Measurements from ENCODE around the gene ULK1. TPM values are rescaled to one million over a fixed set of nuclear protein-coding genes. Genes with fewer than 3 reads are reported as not detected.

Gene ULK1
- total RNA-seq, 1 donor from 2014 or later = 57.4 TPM

GRCh38 chr12:131862994-131863710 is 31.3 kb upstream of the ULK1 start:
- no peaks in the 10 kb centered on the region for H3K36me3 ChIP-seq
- no peak overlapping the region for H3K4me3 ChIP-seq
- intact Hi-C loops (cut with micrococcal nuclease) = no loop called here
- no peak for TF ChIP-seq CTCF (IDR thresholded peaks at IDR 0.05; ENCODE audit: borderline replicate concordance)
- peaks cover 8% of the 10 kb centered on the region for H3K4me1 ChIP-seq
- no peak overlapping the region for H3K27ac ChIP-seq (replicated peaks)
- peaks cover 31% of the 10 kb centered on the region for H3K27me3 ChIP-seq (ENCODE audit: low read depth)
- no peak for DNase-seq
- no peaks in the 10 kb centered on the region for H3K9me3 ChIP-seq (replicated peaks)

GRCh38 chr12:131863711-131864396 is 30.6 kb upstream of the ULK1 start:
- no peaks in the 10 kb centered on the region for H3K9me3 ChIP-seq (replicated peaks)
- peaks cover 8% of the 10 kb centered on the region for H3K4me1 ChIP-seq
- intact Hi-C loops (cut with micrococcal nuclease) = no loop called here
- TF ChIP-seq CTCF (IDR thresholded peaks at IDR 0.05; ENCODE audit: borderline replicate concordance) = no peak
- H3K36me3 ChIP-seq = no peaks in the 10 kb centered on the region
- H3K4me3 ChIP-seq = no peak overlapping the region
- no peak for DNase-seq
- H3K27ac ChIP-seq (replicated peaks) = no peak overlapping the region
- H3K27me3 ChIP-seq (ENCODE audit: low read depth) = peaks cover 31% of the 10 kb centered on the region

DNA sequence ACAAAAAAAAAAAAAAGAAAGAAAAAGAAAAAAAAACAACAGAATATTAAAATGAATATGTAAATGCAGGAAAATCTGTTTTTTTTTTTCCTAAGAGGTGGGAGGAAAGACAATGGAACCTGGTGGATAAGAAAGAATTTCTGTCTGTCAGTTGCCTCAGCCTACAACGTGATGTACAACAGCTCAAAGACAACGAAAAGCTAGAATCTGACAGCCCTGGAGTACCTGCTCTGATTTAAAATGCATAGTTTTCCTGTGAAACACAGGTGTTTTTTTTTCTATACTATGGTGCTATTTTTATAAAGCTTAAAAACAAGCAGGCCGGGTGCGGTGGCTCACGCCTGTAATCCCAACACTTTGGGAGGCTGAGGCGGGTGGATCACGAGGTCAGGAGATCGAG is 30.0 kb upstream of the ULK1 start:
- TF ChIP-seq CTCF (IDR thresholded peaks at IDR 0.05; ENCODE audit: borderline replicate concordance) = no peak

GRCh38 chr12:131865180-131865875 is 29.1 kb upstream of the ULK1 start:
- DNase-seq = no peak
- Histone ChIP-seq H3K27me3 (ENCODE audit: low read depth) (peaks cover 31% of the 10 kb centered on the region), H3K4me1 (peaks cover 6% of the 10 kb centered on the region), H3K36me3 (no peaks in the 10 kb centered on the region), H3K9me3 (replicated peaks) (no peaks in the 10 kb centered on the region), H3K4me3 (no peak overlapping the region), H3K27ac (replicated peaks) (no peak overlapping the region)
- intact Hi-C loops (cut with micrococcal nuclease) = no loop called here
- TF ChIP-seq CTCF (IDR thresholded peaks at IDR 0.05; ENCODE audit: borderline replicate concordance) = no peak

More for the DNA sequence above, 30.0 kb upstream of the ULK1 start:
- DNase-seq = no peak
- Histone ChIP-seq H3K4me3 (no peak overlapping the region), H3K27ac (replicated peaks) (no peak overlapping the region), H3K36me3 (no peaks in the 10 kb centered on the region), H3K4me1 (peaks cover 8% of the 10 kb centered on the region), H3K27me3 (ENCODE audit: low read depth) (peaks cover 31% of the 10 kb centered on the region), H3K9me3 (replicated peaks) (no peaks in the 10 kb centered on the region)
- intact Hi-C loops (cut with micrococcal nuclease) = no loop called here

DNA sequence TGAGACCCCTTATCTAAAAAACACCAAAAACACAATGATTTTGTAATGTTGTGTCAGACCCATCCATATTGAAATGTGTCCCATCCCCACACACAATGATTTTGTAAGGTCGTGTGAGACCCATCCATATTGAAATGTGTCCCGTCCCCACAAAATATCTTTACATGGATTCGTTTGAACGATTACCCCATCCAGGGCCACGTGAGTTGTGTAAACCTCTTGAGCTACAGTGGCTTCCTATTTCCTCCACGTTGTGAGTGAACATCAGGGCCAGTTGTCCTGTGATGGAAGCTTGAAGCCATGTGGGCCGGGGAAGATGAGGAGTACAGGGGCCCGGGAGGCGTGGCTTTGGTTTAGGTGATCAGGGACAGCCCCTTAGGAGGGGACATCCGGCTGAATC is 27.0 kb upstream of the ULK1 start:
- intact Hi-C loops (cut with micrococcal nuclease) = no loop called here
- Histone ChIP-seq H3K27ac (replicated peaks) (no peak overlapping the region), H3K9me3 (replicated peaks) (no peaks in the 10 kb centered on the region), H3K27me3 (ENCODE audit: low read depth) (peaks cover 15% of the 10 kb centered on the region), H3K4me3 (no peak overlapping the region), H3K36me3 (no peaks in the 10 kb centered on the region), H3K4me1 (no peaks in the 10 kb centered on the region)
- no peak for TF ChIP-seq CTCF (IDR thresholded peaks at IDR 0.05; ENCODE audit: borderline replicate concordance)
- DNase-seq = no peak

Measured in left ventricle myocardium inferior (tissue), 1 donor.